ENCODE measurements around the gene GPC6.
A peak's percentile ranks its signal among the peaks of the same experiment; 100 is the strongest.

Gene GPC6

GRCh38 chr13:93975242-93975641 is 748.6 kb downstream of the GPC6 start:
- no peak overlapping the region for H3K27ac ChIP-seq (ENCODE audit: low read length, poor library complexity, severe bottlenecking)
- no peak overlapping the region for H2BK120ac ChIP-seq (ENCODE audit: low read depth, low read length)
- H2BK12ac ChIP-seq (ENCODE audit: low read length in 2 of 2), result no peak overlapping the region
- DNase-seq, result no peak
- H3K4me2 ChIP-seq (ENCODE audit: low read length, poor library complexity, severe bottlenecking), result no peak overlapping the region
- no peaks in the 10 kb centered on the region for H3K4me1 ChIP-seq (ENCODE audit: control insufficient read depth, insufficient read depth, low read depth, low read length)
- no peak overlapping the region for H2BK15ac ChIP-seq (ENCODE audit: low read depth, poor library complexity, severe bottlenecking)
- H3K27me3 ChIP-seq (ENCODE audit: control insufficient read depth in 1 of 2, insufficient read depth in 1 of 2, low read length in 2 of 2), result no peaks in the 10 kb centered on the region
- no peak overlapping the region for H3K23ac ChIP-seq (ENCODE audit: low read length in 2 of 2)
- H2AK5ac ChIP-seq (ENCODE audit: low read length, severe bottlenecking), result no peak overlapping the region
- no peak overlapping the region for H3K18ac ChIP-seq (ENCODE audit: low read depth in 1 of 2, low read length in 2 of 2)
- no peak overlapping the region for H2AFZ ChIP-seq (ENCODE audit: low read depth, low read length)
- 97% methylated on average over 2 of the region's 2 CpGs for WGBS
- no peak overlapping the region for H4K8ac ChIP-seq (ENCODE audit: low read length)
- no peak overlapping the region for H2BK5ac ChIP-seq (ENCODE audit: low read depth, low read length, poor library complexity, severe bottlenecking)
- no peak overlapping the region for H4K91ac ChIP-seq (ENCODE audit: low read length)
- H3K9me3 ChIP-seq (ENCODE audit: control insufficient read depth, low read length), result no peaks in the 10 kb centered on the region
- H3K14ac ChIP-seq (ENCODE audit: low read length in 2 of 2), result no peak overlapping the region
- no peak overlapping the region for H3K4me3 ChIP-seq (ENCODE audit: insufficient read depth in 1 of 2, low read depth in 1 of 2, low read length in 2 of 2)
- H3K36me3 ChIP-seq (ENCODE audit: control insufficient read depth in 1 of 2, insufficient read depth in 2 of 2, low read depth in 1 of 2, low read length in 2 of 2), result no peaks in the 10 kb centered on the region
- no peak overlapping the region for H3K9ac ChIP-seq (ENCODE audit: low read length)
- H3K79me1 ChIP-seq (replicated peaks; ENCODE audit: low read length, poor library complexity, severe bottlenecking), result no peaks in the 10 kb centered on the region
- H3K4ac ChIP-seq (ENCODE audit: low read depth in 1 of 2, low read length in 2 of 2), result no peak overlapping the region

DNA sequence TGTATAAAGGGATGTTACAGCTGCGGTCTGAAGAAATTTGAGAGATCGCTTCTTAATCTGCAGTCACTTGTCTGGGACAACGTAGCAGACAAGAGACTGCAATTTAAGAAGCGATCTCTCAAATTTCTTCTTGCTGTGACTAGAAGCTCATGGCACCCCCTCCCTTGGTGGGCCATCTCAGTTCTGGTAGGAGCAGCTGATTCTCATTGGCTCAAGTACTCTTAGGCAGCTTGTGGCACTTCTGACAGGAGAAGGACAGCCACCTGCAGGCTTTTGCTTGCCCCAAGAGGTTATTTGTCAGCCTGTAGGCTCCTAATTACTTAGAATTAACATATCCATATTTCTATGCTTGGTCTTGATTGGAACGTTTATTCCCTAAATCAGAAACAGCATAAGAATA is 749.9 kb downstream of the GPC6 start:
- no peak overlapping the region for H2BK15ac ChIP-seq (ENCODE audit: low read depth, poor library complexity, severe bottlenecking)
- H3K23ac ChIP-seq (ENCODE audit: low read length in 2 of 2), result no peak overlapping the region
- H3K36me3 ChIP-seq (ENCODE audit: control insufficient read depth in 1 of 2, insufficient read depth in 2 of 2, low read depth in 1 of 2, low read length in 2 of 2), result no peaks in the 10 kb centered on the region
- H3K27me3 ChIP-seq (ENCODE audit: control insufficient read depth in 1 of 2, insufficient read depth in 1 of 2, low read length in 2 of 2), result no peaks in the 10 kb centered on the region
- H3K9me3 ChIP-seq (ENCODE audit: control insufficient read depth, low read length), result no peaks in the 10 kb centered on the region
- 97% methylated on average over 5 of the region's 5 CpGs for WGBS
- H3K79me1 ChIP-seq (replicated peaks; ENCODE audit: low read length, poor library complexity, severe bottlenecking), result no peaks in the 10 kb centered on the region
- no peak overlapping the region for H4K91ac ChIP-seq (ENCODE audit: low read length)
- H3K4me2 ChIP-seq (ENCODE audit: low read length, poor library complexity, severe bottlenecking), result no peak overlapping the region
- no peak overlapping the region for H2BK120ac ChIP-seq (ENCODE audit: low read depth, low read length)
- no peaks in the 10 kb centered on the region for H3K4me1 ChIP-seq (ENCODE audit: control insufficient read depth, insufficient read depth, low read depth, low read length)
- no peak overlapping the region for H2AFZ ChIP-seq (ENCODE audit: low read depth, low read length)
- no peak overlapping the region for H2AK5ac ChIP-seq (ENCODE audit: low read length, severe bottlenecking)
- no peak for DNase-seq
- H3K4ac ChIP-seq (ENCODE audit: low read depth in 1 of 2, low read length in 2 of 2), result peak overlapping the region in 1 of 2 experiments; percentile 13
- H4K8ac ChIP-seq (ENCODE audit: low read length), result no peak overlapping the region
- no peak overlapping the region for H3K18ac ChIP-seq (ENCODE audit: low read depth in 1 of 2, low read length in 2 of 2)
- no peak overlapping the region for H3K4me3 ChIP-seq (ENCODE audit: insufficient read depth in 1 of 2, low read depth in 1 of 2, low read length in 2 of 2)
- no peak overlapping the region for H3K9ac ChIP-seq (ENCODE audit: low read length)
- no peak overlapping the region for H2BK12ac ChIP-seq (ENCODE audit: low read length in 2 of 2)
- H3K14ac ChIP-seq (ENCODE audit: low read length in 2 of 2), result no peak overlapping the region
- no peak overlapping the region for H3K27ac ChIP-seq (ENCODE audit: low read length, poor library complexity, severe bottlenecking)
- no peak overlapping the region for H2BK5ac ChIP-seq (ENCODE audit: low read depth, low read length, poor library complexity, severe bottlenecking)

DNA sequence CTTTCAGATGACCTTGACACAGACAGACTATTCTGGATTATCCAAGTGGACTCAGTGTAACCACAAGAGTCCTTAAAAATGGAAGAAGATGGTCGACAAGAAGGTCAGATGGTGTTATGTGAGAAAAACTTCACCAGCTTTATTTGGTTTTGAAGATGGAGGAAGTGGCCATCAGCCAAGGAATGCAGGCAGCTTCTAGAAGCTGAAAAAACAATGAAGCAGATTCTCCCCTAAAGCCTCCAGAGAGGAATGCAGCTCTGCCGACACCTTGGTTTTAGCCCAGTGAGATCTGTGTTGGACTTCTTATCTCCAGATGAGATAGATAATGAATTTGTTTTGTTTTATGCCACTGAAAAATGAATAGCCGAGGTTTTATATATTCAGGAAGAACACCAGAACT is 751.4 kb downstream of the GPC6 start:
- 76% methylated on average over 2 of the region's 3 CpGs for WGBS
- H2BK5ac ChIP-seq (ENCODE audit: low read depth, low read length, poor library complexity, severe bottlenecking), result no peak overlapping the region
- DNase-seq, result peak; percentile 1
- no peak overlapping the region for H2BK15ac ChIP-seq (ENCODE audit: low read depth, poor library complexity, severe bottlenecking)
- no peak overlapping the region for H2BK12ac ChIP-seq (ENCODE audit: low read length in 2 of 2)
- H3K23ac ChIP-seq (ENCODE audit: low read length in 2 of 2), result no peak overlapping the region
- H2AK5ac ChIP-seq (ENCODE audit: low read length, severe bottlenecking), result no peak overlapping the region
- no peak overlapping the region for H2AFZ ChIP-seq (ENCODE audit: low read depth, low read length)
- no peak overlapping the region for H3K27ac ChIP-seq (ENCODE audit: low read length, poor library complexity, severe bottlenecking)
- no peaks in the 10 kb centered on the region for H3K4me1 ChIP-seq (ENCODE audit: control insufficient read depth, insufficient read depth, low read depth, low read length)
- H3K14ac ChIP-seq (ENCODE audit: low read length in 2 of 2), result no peak overlapping the region
- no peak overlapping the region for H4K8ac ChIP-seq (ENCODE audit: low read length)
- no peak overlapping the region for H3K4me2 ChIP-seq (ENCODE audit: low read length, poor library complexity, severe bottlenecking)
- H4K91ac ChIP-seq (ENCODE audit: low read length), result no peak overlapping the region
- H3K4ac ChIP-seq (ENCODE audit: low read depth in 1 of 2, low read length in 2 of 2), result no peak overlapping the region
- no peak overlapping the region for H3K18ac ChIP-seq (ENCODE audit: low read depth in 1 of 2, low read length in 2 of 2)
- no peaks in the 10 kb centered on the region for H3K27me3 ChIP-seq (ENCODE audit: control insufficient read depth in 1 of 2, insufficient read depth in 1 of 2, low read length in 2 of 2)
- H3K36me3 ChIP-seq (ENCODE audit: control insufficient read depth in 1 of 2, insufficient read depth in 2 of 2, low read depth in 1 of 2, low read length in 2 of 2), result no peaks in the 10 kb centered on the region
- no peak overlapping the region for H2BK120ac ChIP-seq (ENCODE audit: low read depth, low read length)
- H3K4me3 ChIP-seq (ENCODE audit: insufficient read depth in 1 of 2, low read depth in 1 of 2, low read length in 2 of 2), result no peak overlapping the region
- H3K9ac ChIP-seq (ENCODE audit: low read length), result no peak overlapping the region
- H3K9me3 ChIP-seq (ENCODE audit: control insufficient read depth, low read length), result no peaks in the 10 kb centered on the region
- H3K79me1 ChIP-seq (replicated peaks; ENCODE audit: low read length, poor library complexity, severe bottlenecking), result no peaks in the 10 kb centered on the region

DNA sequence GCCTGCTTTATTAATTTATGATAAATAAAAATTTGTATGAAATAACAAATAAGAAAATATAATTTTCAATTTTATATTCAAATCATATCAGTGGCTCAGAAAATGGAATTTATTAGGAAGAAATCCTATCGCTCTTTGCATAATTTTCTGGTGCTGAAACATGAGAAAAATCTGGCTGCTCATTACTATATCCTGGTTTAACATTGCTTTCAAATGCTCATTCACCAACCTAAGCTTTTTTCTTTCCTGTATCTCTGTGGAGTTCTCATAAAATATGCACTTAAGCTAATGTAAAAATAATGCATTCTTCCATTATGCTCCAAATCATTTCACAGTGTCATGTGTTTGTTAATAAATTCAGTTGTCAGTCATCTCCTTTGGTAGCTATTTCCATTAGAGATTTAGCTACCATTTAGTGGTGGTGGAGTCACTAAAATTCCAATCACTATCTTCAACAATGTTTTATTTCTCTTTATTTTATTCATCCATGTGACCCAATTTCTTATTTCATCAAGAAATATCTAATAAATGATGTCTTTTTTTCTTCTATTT is 754.9 kb downstream of the GPC6 start:
- Histone ChIP-seq H3K9ac (ENCODE audit: low read length) (no peak overlapping the region), H3K27ac (ENCODE audit: low read length, poor library complexity, severe bottlenecking) (no peak overlapping the region), H3K23ac (ENCODE audit: low read length in 2 of 2) (no peak overlapping the region), H3K4me1 (ENCODE audit: control insufficient read depth, insufficient read depth, low read depth, low read length) (no peaks in the 10 kb centered on the region), H3K4me3 (ENCODE audit: insufficient read depth in 1 of 2, low read depth in 1 of 2, low read length in 2 of 2) (no peak overlapping the region), H2AK5ac (ENCODE audit: low read length, severe bottlenecking) (no peak overlapping the region), H2BK12ac (ENCODE audit: low read length in 2 of 2) (no peak overlapping the region), H2BK5ac (ENCODE audit: low read depth, low read length, poor library complexity, severe bottlenecking) (no peak overlapping the region), H3K79me1 (replicated peaks; ENCODE audit: low read length, poor library complexity, severe bottlenecking) (no peaks in the 10 kb centered on the region), H3K18ac (ENCODE audit: low read depth in 1 of 2, low read length in 2 of 2) (no peak overlapping the region), H2AFZ (ENCODE audit: low read depth, low read length) (no peak overlapping the region), H3K36me3 (ENCODE audit: control insufficient read depth in 1 of 2, insufficient read depth in 2 of 2, low read depth in 1 of 2, low read length in 2 of 2) (no peaks in the 10 kb centered on the region), H3K9me3 (ENCODE audit: control insufficient read depth, low read length) (no peaks in the 10 kb centered on the region), H4K91ac (ENCODE audit: low read length) (no peak overlapping the region), H3K14ac (ENCODE audit: low read length in 2 of 2) (no peak overlapping the region), H2BK120ac (ENCODE audit: low read depth, low read length) (no peak overlapping the region), H2BK15ac (ENCODE audit: low read depth, poor library complexity, severe bottlenecking) (no peak overlapping the region), H3K4me2 (ENCODE audit: low read length, poor library complexity, severe bottlenecking) (no peak overlapping the region), H3K4ac (ENCODE audit: low read depth in 1 of 2, low read length in 2 of 2) (no peak overlapping the region), H4K8ac (ENCODE audit: low read length) (no peak overlapping the region), H3K27me3 (ENCODE audit: control insufficient read depth in 1 of 2, insufficient read depth in 1 of 2, low read length in 2 of 2) (no peaks in the 10 kb centered on the region)
- 100% methylated on average over 1 of the region's 1 CpG for WGBS
- no peak for DNase-seq

Measured in mesenchymal stem cell (in vitro differentiated cells and primary cell).